Type B pancreatic cell (in vitro differentiated cells): Measurements from ENCODE around the gene LBHD1. TPM values are rescaled to one million over a fixed set of nuclear protein-coding genes. Genes with fewer than 3 reads are reported as not detected.

Experiments
- DNase-seq: peaks from one replicate; pipeline ENCODE4 v3.0.0; 2021; ENCODE audit warnings: mixed read lengths; ENCODE audit not compliant: unreplicated experiment; ENCODE audit errors: extremely low spot score
- H3K27ac Mint-ChIP-seq: 2 replicates; pipeline ENCODE4 v1.8.0; 2021; ENCODE audit warnings: mild to moderate bottlenecking, mixed read lengths
- H3K27me3 Mint-ChIP-seq: 2 replicates; pipeline ENCODE4 v1.8.0; 2021; ENCODE audit warnings: mixed read lengths
- H3K36me3 Mint-ChIP-seq: 2 replicates; pipeline ENCODE4 v1.8.0; 2021; ENCODE audit warnings: mixed read lengths
- H3K4me1 Mint-ChIP-seq: one replicate; pipeline ENCODE4 v1.8.0; 2021; ENCODE audit warnings: mixed read lengths; ENCODE audit not compliant: unreplicated experiment
- H3K4me3 Mint-ChIP-seq: 2 replicates; pipeline ENCODE4 v1.8.0; 2021; ENCODE audit warnings: mild to moderate bottlenecking, mixed read lengths
- H3K9me3 Mint-ChIP-seq: 2 replicates; pipeline ENCODE4 v1.8.0; 2021; ENCODE audit warnings: mixed read lengths
- CTCF ChIP-seq: fragments of 200-600 bp; sonication (generic); conservative IDR thresholded peaks from 2 replicates; pipeline ENCODE4 v1.5.0; 2021; ENCODE audit warnings: antibody characterized with exemption, mild to moderate bottlenecking
- total RNA-seq: library from RNA; stranded (reverse); gene quantifications from 2 replicates; pipeline ENCODE4 v1.2.1, GENCODE V29; 2021; ENCODE audit warnings: low replicate concordance

The LBHD1 gene
- total RNA-seq, 1 donor from 2014 or later: 8.1 TPM

GRCh38 chr11:62709247-62710000 is 37.4 kb upstream of the LBHD1 start:
- H3K27me3 Mint-ChIP-seq: no peaks in the 10 kb centered on the region
- DNase-seq: peak; percentile 94
- H3K9me3 Mint-ChIP-seq: no peaks in the 10 kb centered on the region
- TF ChIP-seq CTCF: peak; percentile 17
- H3K4me1 Mint-ChIP-seq: peaks cover 49% of the 10 kb centered on the region
- H3K36me3 Mint-ChIP-seq: peaks cover 26% of the 10 kb centered on the region
- peak overlapping the region; percentile 95 for H3K4me3 Mint-ChIP-seq
- peak overlapping the region; percentile 96 for H3K27ac Mint-ChIP-seq

GRCh38 chr11:62708793-62709192 is 36.7 kb upstream of the LBHD1 start:
- no peak for TF ChIP-seq CTCF
- Mint-ChIP-seq H3K36me3 (peaks cover 22% of the 10 kb centered on the region), H3K27ac (peak overlapping the region; percentile 96), H3K9me3 (no peaks in the 10 kb centered on the region), H3K4me3 (peak overlapping the region; percentile 95), H3K4me1 (peaks cover 44% of the 10 kb centered on the region), H3K27me3 (no peaks in the 10 kb centered on the region)
- no peak for DNase-seq

GRCh38 chr11:62708392-62708791 is 36.3 kb upstream of the LBHD1 start:
- peak overlapping the region; percentile 96 for H3K27ac Mint-ChIP-seq
- no peak for DNase-seq
- H3K4me1 Mint-ChIP-seq: peaks cover 40% of the 10 kb centered on the region
- peak overlapping the region; percentile 95 for H3K4me3 Mint-ChIP-seq
- peaks cover 20% of the 10 kb centered on the region for H3K36me3 Mint-ChIP-seq
- no peaks in the 10 kb centered on the region for H3K27me3 Mint-ChIP-seq
- no peaks in the 10 kb centered on the region for H3K9me3 Mint-ChIP-seq
- no peak for TF ChIP-seq CTCF

GRCh38 chr11:62707277-62707861 is 35.3 kb upstream of the LBHD1 start, which contains the start of the genes BSCL2 and GNG3:
Gene BSCL2 (minus strand): TSS chr11:62707424. CDS start chr11:62707195, 229 bp downstream.
Gene GNG3 (plus strand): TSS chr11:62707676. CDS start chr11:62708296, 620 bp downstream.
- peaks cover 12% of the 10 kb centered on the region for H3K36me3 Mint-ChIP-seq
- H3K4me3 Mint-ChIP-seq: peak within 1 kb of the TSS; percentile 95
- peaks cover 33% of the 10 kb centered on the region for H3K4me1 Mint-ChIP-seq
- no peaks in the 10 kb centered on the region for H3K9me3 Mint-ChIP-seq
- no peak for TF ChIP-seq CTCF
- peak within 1 kb of the TSS; percentile 96 for H3K27ac Mint-ChIP-seq
- DNase-seq: peak; percentile 86
- no peaks in the 10 kb centered on the region for H3K27me3 Mint-ChIP-seq

- Mint-ChIP-seq H3K27me3 (no peaks in the 10 kb centered on the region), H3K9me3 (no peaks in the 10 kb centered on the region), H3K4me3 (peak overlapping the region; percentile 95), H3K4me1 (peaks cover 33% of the 10 kb centered on the region), H3K27ac (peak overlapping the region; percentile 90), H3K36me3 (peaks cover 12% of the 10 kb centered on the region)
- no peak for DNase-seq
- TF ChIP-seq CTCF: no peak
These were observed 34.8 kb upstream of the LBHD1 start for GRCh38 chr11:62706850-62707247.
